Activated T-cell treated with anti-CD3 and anti-CD28 coated beads for 24 hours (primary cell): ENCODE results near the gene BAIAP3.
"Not testable (repeated sequence)": the region's sequence is repeated elsewhere in the genome, so short reads cannot be mapped to it uniquely, and the experiment has no call there.

Experiments used
- DNase-seq: peaks from one replicate; pipeline ENCODE4 v3.0.0-alpha.2; 2020; ENCODE audit warnings: low read depth

BAIAP3 gene

GRCh38 chr16:1333149-1333812 lies at the start of gene BAIAP3:
Gene BAIAP3, plus strand, starts transcription at chr16:1333645. Its CDS starts 4,905 bp downstream, at chr16:1338550.
- DNase-seq = peak; percentile 34

- no peak for DNase-seq
Observed at GRCh38 chr16:1283996-1284616, 49.3 kb upstream of the BAIAP3 start.

GRCh38 chr16:1285669-1286512 lies 47.6 kb upstream of the BAIAP3 start:
- no peak for DNase-seq

GRCh38 chr16:1286513-1287094 lies 46.8 kb upstream of the BAIAP3 start:
- DNase-seq = no peak

- DNase-seq = no peak
Observed at GRCh38 chr16:1287982-1288670, 45.3 kb upstream of the BAIAP3 start.

- DNase-seq = no peak
Observed at GRCh38 chr16:1288813-1289476, 44.5 kb upstream of the BAIAP3 start.

- no peak for DNase-seq
Observed at GRCh38 chr16:1289477-1289866, 44.0 kb upstream of the BAIAP3 start.

GRCh38 chr16:1290063-1290501 lies 43.4 kb upstream of the BAIAP3 start:
- DNase-seq = no peak

GRCh38 chr16:1290860-1291575 lies 42.4 kb upstream of the BAIAP3 start:
- DNase-seq = no peak

- no peak for DNase-seq
Observed at GRCh38 chr16:1291576-1291974, 41.9 kb upstream of the BAIAP3 start.

GRCh38 chr16:1292208-1292607 lies 41.2 kb upstream of the BAIAP3 start:
- not testable (repeated sequence) for DNase-seq

GRCh38 chr16:1292808-1293207 lies 40.6 kb upstream of the BAIAP3 start:
- not testable (repeated sequence) for DNase-seq

- no peak for DNase-seq
Observed at GRCh38 chr16:1293921-1294656, 39.4 kb upstream of the BAIAP3 start.

- no peak for DNase-seq
Observed at GRCh38 chr16:1295465-1295864, 38.0 kb upstream of the BAIAP3 start.

GRCh38 chr16:1296688-1297017 lies 36.8 kb upstream of the BAIAP3 start:
- not testable (repeated sequence) for DNase-seq

GRCh38 chr16:1297018-1297696 lies 36.3 kb upstream of the BAIAP3 start:
- no peak for DNase-seq

GRCh38 chr16:1298406-1298805 lies 35.0 kb upstream of the BAIAP3 start:
- DNase-seq = no peak

- DNase-seq = no peak
Observed at GRCh38 chr16:1299012-1299867, 34.2 kb upstream of the BAIAP3 start.

- no peak for DNase-seq
Observed at GRCh38 chr16:1299868-1300203, 33.6 kb upstream of the BAIAP3 start.
